Measurements from ENCODE around the gene ZNF592.

The ZNF592 gene

DNA sequence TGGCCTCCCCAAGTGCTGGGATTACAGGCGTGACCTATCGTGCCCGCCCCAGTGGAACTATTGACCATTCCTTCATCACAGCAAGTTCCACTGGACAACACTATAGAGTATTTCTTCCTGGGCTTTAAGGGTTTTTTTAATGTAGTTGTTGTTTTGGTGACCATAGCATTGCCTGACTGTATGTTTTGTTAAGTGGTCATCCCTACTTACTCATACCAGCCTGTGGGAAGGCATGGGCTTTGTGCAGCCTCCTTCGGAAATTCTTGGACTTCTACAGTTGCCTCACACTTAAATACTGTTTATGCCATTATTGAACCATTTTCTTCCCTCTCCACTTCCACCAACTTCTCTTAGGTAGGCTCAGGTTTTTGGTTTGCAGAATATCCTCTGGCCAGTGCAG is 48.8 kb downstream of the ZNF592 start:
- H3K4me3 ChIP-seq (ENCODE audit: low read depth, low read length) = no peak overlapping the region
- no peak for TF ChIP-seq CTCF (IDR thresholded peaks at IDR 0.05; ENCODE audit: borderline replicate concordance, insufficient read depth, low read depth, low read length)

DNA sequence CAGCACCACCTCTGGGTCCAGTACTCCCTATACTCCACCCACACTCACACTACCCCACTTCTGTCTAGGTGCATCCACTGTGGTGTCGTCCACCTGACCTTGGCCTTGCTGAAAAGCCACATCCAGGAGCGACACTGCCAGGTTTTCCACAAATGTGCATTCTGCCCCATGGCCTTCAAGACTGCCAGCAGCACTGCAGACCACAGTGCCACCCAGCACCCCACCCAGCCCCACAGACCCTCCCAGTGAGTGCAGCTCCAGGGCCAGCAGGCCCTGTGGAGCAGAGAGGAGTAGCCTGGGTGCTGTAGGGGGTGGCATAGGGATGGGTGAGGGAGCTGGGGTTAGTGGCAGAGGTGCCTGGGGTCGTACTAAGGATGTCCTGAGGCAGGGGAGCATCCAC is 49.4 kb downstream of the ZNF592 start:
- no peak for TF ChIP-seq CTCF (IDR thresholded peaks at IDR 0.05; ENCODE audit: borderline replicate concordance, insufficient read depth, low read depth, low read length)
- H3K4me3 ChIP-seq (ENCODE audit: low read depth, low read length) = no peak overlapping the region

GRCh38 chr15:84798436-84798946 is 50.1 kb downstream of the ZNF592 start:
- TF ChIP-seq CTCF (IDR thresholded peaks at IDR 0.05; ENCODE audit: borderline replicate concordance, insufficient read depth, low read depth, low read length) = no peak
- H3K4me3 ChIP-seq (ENCODE audit: low read depth, low read length) = no peak overlapping the region

DNA sequence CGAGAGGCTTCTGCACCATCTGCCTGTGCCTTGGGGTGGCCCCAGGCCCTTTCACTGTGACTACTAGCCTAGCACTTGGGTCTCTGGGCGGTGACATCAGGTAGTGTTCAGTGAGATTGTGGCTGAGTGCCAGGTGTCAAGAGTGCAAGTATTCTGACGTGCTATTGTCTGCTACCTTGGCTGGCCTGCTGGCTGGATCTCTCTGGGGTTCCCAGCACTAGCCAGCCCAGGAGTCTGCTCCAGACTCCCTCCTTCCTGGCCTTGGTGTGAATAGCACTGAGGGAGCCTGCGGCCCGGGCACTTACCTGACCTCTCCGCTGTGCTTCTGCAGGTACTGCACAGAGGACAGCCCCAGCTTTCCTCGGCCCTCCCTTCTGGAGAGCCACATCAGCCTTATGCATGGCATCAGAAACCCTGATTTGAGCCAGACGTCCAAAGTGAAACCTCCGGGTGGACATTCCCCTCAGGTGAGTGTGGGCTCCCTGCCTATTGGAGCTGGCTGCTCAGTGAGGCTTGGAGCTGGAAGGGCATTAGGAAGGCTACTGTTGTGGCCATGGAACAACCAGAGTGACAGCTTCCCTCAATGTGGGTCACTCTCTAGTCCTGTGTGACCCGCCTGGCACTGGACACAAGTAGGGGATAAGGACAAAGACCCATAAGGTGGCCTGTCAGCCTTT is 51.3 kb downstream of the ZNF592 start:
- TF ChIP-seq CTCF (IDR thresholded peaks at IDR 0.05; ENCODE audit: borderline replicate concordance, insufficient read depth, low read depth, low read length) = no peak
- H3K4me3 ChIP-seq (ENCODE audit: low read depth, low read length) = no peak overlapping the region

GRCh38 chr15:84800365-84800806 is 52.0 kb downstream of the ZNF592 start:
- no peak overlapping the region for H3K4me3 ChIP-seq (ENCODE audit: low read depth, low read length)
- no peak for TF ChIP-seq CTCF (IDR thresholded peaks at IDR 0.05; ENCODE audit: borderline replicate concordance, insufficient read depth, low read depth, low read length)

DNA sequence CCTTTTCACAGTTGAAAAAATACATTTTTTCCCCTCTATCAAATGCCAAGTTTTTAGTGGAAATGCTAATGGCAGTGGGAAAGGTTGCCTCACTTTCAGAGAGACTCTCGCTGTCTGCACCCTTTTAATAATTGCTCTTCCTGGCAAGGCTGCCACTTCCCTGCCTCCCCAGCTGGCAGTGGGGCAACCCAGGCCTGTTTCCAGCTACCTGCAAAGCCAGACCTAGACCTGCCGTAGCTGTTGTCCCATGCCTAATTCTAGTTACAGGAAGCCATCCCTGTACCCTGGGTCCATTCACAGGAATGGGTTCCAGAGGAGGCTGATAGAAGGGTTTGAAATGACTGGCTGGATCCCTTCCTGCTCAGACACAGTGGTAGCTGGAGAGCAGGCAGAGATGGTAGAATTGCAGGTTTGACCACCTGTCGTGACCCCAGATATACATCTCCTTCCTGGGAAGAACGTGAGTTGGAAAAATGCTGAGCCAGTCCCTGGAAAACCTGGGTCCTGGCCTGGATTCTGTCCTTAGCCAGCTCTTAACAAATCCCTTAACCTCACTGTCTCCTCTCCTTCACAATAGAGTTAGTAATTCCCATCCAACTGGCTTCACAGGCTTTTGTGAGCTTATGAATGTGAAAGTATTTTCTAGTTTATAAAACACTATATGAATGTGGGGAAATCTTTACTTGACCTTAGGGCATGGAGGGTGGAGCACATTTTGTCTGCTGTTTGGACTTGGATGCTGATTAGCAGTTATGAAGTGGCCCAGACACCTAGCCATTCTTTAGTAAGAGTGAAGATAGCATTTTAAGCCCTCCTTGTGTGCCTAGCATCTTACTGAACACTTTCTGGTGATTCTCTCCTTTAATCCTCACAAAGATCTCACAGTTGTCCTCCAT is 55.9 kb downstream of the ZNF592 start:
- TF ChIP-seq CTCF (IDR thresholded peaks at IDR 0.05; ENCODE audit: borderline replicate concordance, insufficient read depth, low read depth, low read length) = no peak
- no peak overlapping the region for H3K4me3 ChIP-seq (ENCODE audit: low read depth, low read length)

Measured in GM12875 (cell line).